ENCODE results near the gene KCNMB2. TPM values are rescaled to one million over a fixed set of nuclear protein-coding genes. Genes with fewer than 3 reads are reported as not detected.

Gene KCNMB2
- polyA plus RNA-seq, 1 of the 3 experiments (the other 2 are of a cell fraction): not detected

GRCh38 chr3:178663201-178663934 lies 127.1 kb downstream of the KCNMB2 start:
- ChIA-PET POLR2A (no interaction called here), CTCF (no interaction called here)
- Histone ChIP-seq H3K9me2 (no peaks in the 10 kb centered on the region), H3K27me3 (ENCODE audit: insufficient read depth) (no peaks in the 10 kb centered on the region), H2AFZ (ENCODE audit: low read depth) (no peak overlapping the region), H3K4me2 (no peak overlapping the region), H3K27ac (ENCODE audit: low read depth in 2 of 2, low read length in 1 of 2) (no peak overlapping the region), H3K79me2 (ENCODE audit: insufficient read depth) (no peaks in the 10 kb centered on the region), H3K36me3 (replicated peaks in 1 of 2; ENCODE audit: control insufficient read depth in 1 of 2, insufficient read depth in 2 of 2, low read length in 1 of 2) (no peaks in the 10 kb centered on the region), H3K9ac (no peak overlapping the region), H3K4me1 (ENCODE audit: control insufficient read depth in 1 of 2, insufficient read depth in 2 of 2, low read depth in 1 of 2, low read length in 1 of 2) (no peaks in the 10 kb centered on the region), H3F3A (replicated peaks; ENCODE audit: insufficient read depth) (no peaks in the 10 kb centered on the region), H4K20me1 (ENCODE audit: insufficient read depth) (no peaks in the 10 kb centered on the region), H3K9me3 (no peaks in the 10 kb centered on the region), H3K4me3 (ENCODE audit: low read depth in 2 of 2, low read length in 1 of 2) (no peak overlapping the region)
- 26% methylated on average over 1 of the region's 1 CpG for WGBS (ENCODE audit: low lambda C conversion rate)
- no peak for TF ChIP-seq POLR2AphosphoS5 (IDR thresholded peaks at IDR 0.05; ENCODE audit: low read depth, low read length)
- no peak for DNase-seq

DNA sequence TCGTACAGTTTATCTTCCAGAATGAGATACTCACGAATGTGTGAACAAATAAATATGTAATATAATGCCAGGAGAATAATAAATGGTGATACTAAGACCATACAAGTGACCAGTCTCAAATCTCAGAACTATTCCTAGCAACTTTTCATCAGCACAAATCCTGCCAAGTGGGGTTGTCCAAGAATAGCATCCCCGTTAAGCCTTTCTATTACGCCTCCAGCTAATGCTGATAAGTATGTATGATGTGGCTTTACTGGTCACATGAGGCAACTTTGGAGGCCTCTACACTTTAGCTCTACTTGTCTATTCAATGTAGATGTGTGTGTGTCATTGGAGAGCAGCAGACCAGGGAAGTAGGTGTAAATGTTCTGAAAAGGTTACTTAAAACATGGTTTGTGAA lies 129.5 kb downstream of the KCNMB2 start:
- H3K9me3 ChIP-seq: no peaks in the 10 kb centered on the region
- no peaks in the 10 kb centered on the region for H3K36me3 ChIP-seq (replicated peaks in 1 of 2; ENCODE audit: control insufficient read depth in 1 of 2, insufficient read depth in 2 of 2, low read length in 1 of 2)
- 36% methylated on average over 4 of the region's 4 CpGs for WGBS (ENCODE audit: low lambda C conversion rate)
- CTCF ChIA-PET: no interaction called here
- no peaks in the 10 kb centered on the region for H4K20me1 ChIP-seq (ENCODE audit: insufficient read depth)
- POLR2A ChIA-PET: no interaction called here
- no peaks in the 10 kb centered on the region for H3K27me3 ChIP-seq (ENCODE audit: insufficient read depth)
- H3K4me1 ChIP-seq (ENCODE audit: control insufficient read depth in 1 of 2, insufficient read depth in 2 of 2, low read depth in 1 of 2, low read length in 1 of 2): no peaks in the 10 kb centered on the region
- H3K27ac ChIP-seq (ENCODE audit: low read depth in 2 of 2, low read length in 1 of 2): no peak overlapping the region
- no peaks in the 10 kb centered on the region for H3K79me2 ChIP-seq (ENCODE audit: insufficient read depth)
- no peak overlapping the region for H3K9ac ChIP-seq
- H2AFZ ChIP-seq (ENCODE audit: low read depth): no peak overlapping the region
- TF ChIP-seq EZH2phosphoT487 (IDR thresholded peaks at IDR 0.05; ENCODE audit: borderline replicate concordance, low read depth) (no peak), FOXJ3 (CRISPR knock-in tag; IDR thresholded peaks at IDR 0.05) (no peak), MXI1 (IDR thresholded peaks at IDR 0.05; ENCODE audit: low read depth, low read length) (no peak), RFX5 (IDR thresholded peaks at IDR 0.05; ENCODE audit: low read length) (no peak), RXRA (IDR thresholded peaks at IDR 0.05; ENCODE audit: borderline replicate concordance, low read depth) (no peak), FOXM1 (IDR thresholded peaks at IDR 0.05; ENCODE audit: low read depth) (no peak), GABPA (IDR thresholded peaks at IDR 0.05; ENCODE audit: low read depth) (no peak), MEF2A (IDR thresholded peaks at IDR 0.05; ENCODE audit: borderline replicate concordance, low read depth) (no peak), NRF1 (IDR thresholded peaks at IDR 0.05; ENCODE audit: low read depth, low read length) (no peak), POLR2AphosphoS5 (IDR thresholded peaks at IDR 0.05; ENCODE audit: low read depth, low read length) (no peak), GATA2 (CRISPR knock-in tag; IDR thresholded peaks at IDR 0.05) (no peak), JUND (IDR thresholded peaks at IDR 0.05) (no peak), EP300 (IDR thresholded peaks at IDR 0.05; ENCODE audit: borderline replicate concordance in 1 of 2, low read depth in 1 of 2, low read length in 1 of 2) (no peak), USF2 (IDR thresholded peaks at IDR 0.05; ENCODE audit: borderline replicate concordance, low read depth, low read length) (no peak), ELF1 (IDR thresholded peaks at IDR 0.05) (no peak), RCOR1 (IDR thresholded peaks at IDR 0.05; ENCODE audit: low read length) (no peak), CTCF (IDR thresholded peaks at IDR 0.05) (no peak), TCF12 (IDR thresholded peaks at IDR 0.05) (no peak)
- TF ChIP-seq, protein P1, sequence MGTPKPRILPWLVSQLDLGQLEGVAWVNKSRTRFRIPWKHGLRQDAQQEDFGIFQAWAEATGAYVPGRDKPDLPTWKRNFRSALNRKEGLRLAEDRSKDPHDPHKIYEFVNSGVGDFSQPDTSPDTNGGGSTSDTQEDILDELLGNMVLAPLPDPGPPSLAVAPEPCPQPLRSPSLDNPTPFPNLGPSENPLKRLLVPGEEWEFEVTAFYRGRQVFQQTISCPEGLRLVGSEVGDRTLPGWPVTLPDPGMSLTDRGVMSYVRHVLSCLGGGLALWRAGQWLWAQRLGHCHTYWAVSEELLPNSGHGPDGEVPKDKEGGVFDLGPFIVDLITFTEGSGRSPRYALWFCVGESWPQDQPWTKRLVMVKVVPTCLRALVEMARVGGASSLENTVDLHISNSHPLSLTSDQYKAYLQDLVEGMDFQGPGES (IDR thresholded peaks at IDR 0.05; ENCODE audit: low read depth, low read length): no peak
- no peaks in the 10 kb centered on the region for H3K9me2 ChIP-seq
- no peak overlapping the region for H3K4me3 ChIP-seq (ENCODE audit: low read depth in 2 of 2, low read length in 1 of 2)
- no peak overlapping the region for H3K4me2 ChIP-seq
- DNase-seq: no peak
- H3F3A ChIP-seq (replicated peaks; ENCODE audit: insufficient read depth): no peaks in the 10 kb centered on the region

Data from SK-N-SH (cell line).